ENCODE measurements around the gene UBR3.
"Not testable (repeated sequence)": the region's sequence is repeated elsewhere in the genome, so short reads cannot be mapped to it uniquely, and the experiment has no call there.

Gene UBR3

DNA sequence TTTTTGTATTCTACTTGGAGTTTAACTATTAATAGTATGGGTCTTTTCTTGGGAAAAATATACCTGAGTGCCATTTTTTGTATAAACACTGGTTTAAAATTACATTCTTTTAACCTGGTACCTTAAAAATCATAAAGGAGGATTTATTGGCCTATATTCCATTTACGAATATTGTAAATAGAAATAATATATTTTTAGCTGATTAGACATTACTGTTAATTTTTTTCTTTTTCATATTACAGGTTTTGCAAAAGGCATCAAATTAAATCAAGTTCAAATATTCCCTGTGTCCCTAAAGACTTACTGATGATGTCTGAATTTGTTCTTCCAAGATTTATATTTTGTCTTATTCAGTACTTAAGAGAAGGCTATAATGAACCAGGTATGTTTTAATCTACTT lies 44.7 kb downstream of the UBR3 start:
- no peak for DNase-seq

DNA sequence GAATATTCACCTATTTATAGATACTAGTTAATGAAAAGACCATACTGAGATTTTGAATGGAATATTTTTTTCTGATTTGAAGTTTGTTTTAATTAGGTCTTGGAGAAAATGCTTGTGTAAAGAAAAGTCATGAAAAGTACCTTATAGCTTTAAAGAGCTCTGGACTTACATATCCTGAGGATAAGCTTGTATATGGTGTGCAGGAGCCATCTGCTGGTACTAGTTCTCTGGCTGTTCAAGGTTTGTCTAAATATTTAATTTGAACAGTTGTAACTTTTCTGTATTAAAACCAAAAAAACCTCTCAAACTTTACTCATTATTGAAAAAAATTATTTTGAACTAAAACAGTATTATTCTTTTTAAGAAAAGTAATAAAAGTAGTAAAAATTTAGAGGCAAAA lies 50.1 kb downstream of the UBR3 start:
- DNase-seq, result no peak

DNA sequence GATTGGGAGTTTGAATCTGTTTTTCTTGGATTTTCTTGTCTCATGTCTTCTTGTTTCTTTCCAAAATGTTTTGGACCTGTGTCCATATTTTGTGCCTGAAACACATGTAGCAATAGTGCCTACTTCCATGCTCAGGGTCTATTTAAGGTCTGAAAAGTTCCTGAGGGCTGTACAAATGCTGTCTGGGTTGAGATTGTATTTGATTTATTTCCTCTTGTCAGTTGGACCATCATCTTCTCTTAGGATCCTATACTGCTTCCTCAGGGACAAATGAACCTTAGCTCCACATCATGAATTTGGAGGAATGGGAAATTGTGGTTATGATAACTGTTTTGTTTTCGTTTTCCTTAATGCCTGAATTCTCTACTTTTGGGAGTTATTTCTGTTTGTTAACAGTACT lies 59.9 kb downstream of the UBR3 start:
- DNase-seq, result no peak

DNA sequence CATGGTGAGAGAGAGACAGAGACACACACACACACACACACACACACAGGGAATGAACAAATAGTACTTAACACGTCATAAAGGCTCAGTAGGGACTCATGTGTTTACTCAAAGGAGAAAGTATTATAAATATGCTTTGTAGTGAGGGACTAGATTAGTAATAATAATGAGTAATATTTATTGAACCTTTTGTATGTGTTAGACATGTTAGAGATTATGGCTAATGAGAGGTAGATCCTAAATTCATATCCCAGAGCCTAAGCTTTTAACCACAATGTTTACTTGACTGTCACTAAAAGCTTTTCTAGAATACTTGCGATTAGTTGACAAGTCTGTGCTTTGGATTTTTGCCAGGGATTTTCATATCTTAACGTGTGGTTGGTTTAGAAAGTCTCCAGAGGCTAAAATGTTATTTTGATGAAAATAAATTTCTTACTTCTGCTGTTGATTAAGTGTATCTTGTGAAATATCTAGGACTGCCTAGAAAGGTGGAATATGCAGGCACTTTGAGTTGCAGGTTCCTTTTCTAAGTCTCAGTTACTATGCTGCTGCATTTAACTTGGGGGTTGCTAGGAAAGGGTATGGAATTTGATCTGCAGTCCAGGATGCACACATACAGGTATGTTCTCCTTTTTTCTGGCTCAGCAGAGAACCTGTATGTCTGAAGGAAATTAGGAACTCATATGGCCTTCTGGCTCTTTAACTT lies 64.5 kb downstream of the UBR3 start:
- peak; percentile 20 for DNase-seq

DNA sequence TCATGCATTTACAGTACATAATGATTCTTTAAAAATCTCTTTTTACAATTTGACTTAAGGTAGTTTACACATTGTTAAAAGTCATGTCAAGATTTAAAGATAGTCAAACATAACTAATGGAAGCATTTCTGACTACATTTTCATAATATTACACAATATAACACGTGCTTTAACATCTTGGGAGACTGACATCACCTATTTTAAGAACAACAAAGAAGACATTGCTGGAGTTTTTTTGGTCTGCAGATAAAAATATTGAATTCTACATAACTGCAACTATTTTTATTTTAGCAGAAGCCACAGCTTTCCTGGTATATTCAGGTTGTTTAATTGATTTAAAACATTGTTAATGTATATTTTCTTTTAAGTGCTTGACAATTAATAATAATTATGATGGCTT lies 65.7 kb downstream of the UBR3 start:
- no peak for DNase-seq

DNA sequence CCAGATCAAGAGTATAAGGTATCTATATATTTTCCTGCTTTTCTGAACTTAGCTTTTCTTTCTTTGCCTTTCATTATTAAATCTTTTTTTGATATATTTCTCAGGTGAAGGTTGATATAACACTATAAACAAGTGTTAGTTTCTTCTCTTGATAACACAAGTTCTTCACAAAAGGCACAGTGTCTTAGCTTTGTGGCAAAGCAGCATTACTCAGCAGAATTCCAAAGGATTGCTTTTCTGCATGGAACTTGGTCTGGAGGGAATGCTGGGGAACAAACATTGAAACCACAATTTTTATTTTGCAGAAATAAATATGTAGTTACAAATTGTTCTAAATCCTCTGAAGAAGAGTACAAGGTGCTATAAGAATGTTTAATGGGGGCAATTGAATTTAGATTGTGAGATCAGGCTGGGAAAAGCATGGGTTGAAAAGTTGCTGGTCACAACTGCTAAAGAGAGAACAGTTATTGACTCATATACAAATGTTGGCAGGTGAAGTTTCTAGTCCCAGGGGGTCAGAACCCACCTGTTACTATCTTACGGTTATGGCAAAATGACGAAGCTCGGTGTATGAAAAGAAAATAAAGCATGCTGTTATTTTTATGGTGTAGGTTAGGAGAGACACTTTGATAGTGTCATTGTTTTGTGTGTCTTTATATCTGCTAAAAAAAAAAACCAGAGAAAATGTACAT lies 68.2 kb downstream of the UBR3 start:
- DNase-seq, result no peak

DNA sequence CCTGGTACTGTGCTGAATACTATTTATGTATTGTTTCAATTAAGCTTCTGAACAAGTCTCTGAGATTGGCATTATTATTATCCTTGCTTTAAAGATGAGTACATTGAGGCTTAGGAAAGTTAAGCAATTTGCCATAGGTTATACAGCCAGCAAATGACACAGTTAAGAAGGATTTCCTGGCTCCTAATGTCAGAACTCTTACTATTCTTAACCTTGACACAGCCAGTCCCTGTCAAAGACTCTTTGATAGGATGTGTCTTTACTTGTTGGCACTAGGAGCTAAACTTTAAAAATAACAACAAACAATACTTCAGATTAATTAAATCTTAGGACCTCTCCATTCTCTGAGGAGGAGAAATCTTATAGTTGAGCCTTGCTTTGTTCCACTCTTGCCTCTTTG lies 70.6 kb downstream of the UBR3 start:
- DNase-seq, result no peak

DNA sequence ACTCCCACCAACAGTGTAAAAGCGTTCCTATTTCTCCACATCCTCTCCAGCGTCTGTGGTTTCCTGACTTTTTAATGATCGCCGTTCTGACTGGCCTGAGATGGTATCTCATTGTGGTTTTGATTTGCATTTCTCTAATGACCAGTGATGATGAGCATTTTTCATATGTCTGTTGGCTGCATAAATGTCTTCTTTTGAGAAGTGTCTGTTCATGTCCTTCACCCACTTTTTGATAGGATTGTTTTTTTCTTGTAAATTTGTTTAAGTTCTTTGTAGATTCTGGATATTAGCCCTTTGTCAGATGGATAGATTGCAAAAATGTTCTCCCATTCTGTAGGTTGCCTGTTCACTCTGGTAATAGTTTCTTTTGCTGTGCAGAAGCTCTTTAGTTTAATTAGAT lies 72.8 kb downstream of the UBR3 start:
- DNase-seq, result not testable (repeated sequence)

DNA sequence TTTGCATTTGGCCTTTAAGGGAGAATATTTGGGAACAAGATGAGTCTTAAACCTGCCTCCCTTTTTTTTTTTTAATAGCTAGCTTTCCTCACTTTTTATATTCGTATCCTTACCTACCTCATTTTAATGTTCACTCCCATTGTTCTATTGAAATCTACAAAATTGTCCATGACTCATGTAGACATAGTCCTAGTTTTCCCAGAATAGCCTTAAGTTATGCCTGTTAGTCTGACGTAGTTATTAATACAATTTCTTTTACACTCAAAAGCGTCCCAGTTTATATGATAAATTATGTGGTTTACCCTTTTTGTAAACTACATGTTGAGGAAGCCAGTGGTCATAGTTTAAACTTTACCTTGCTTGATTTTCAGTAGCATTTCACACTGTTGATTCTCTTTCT lies 73.4 kb downstream of the UBR3 start:
- DNase-seq, result no peak

DNA sequence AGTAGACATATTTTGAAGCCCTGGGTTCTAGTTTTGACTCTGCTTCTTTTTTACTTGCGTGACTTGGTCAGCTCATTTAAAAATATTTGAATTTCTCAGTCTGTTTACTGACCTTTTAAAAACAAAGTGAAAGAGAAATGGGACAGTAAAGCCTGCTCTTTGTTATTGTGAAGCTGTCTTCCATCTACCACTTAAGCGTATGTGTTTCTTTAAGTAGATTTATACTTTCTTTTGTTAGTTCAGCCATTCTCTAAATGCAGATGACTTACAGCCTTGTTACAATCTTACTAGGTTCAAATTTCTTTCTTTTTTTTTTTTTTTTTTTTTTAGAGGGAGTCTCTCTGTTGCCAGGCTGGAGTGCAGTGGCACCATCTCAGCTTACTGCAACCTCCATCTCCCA lies 79.5 kb downstream of the UBR3 start:
- DNase-seq, result no peak

DNA sequence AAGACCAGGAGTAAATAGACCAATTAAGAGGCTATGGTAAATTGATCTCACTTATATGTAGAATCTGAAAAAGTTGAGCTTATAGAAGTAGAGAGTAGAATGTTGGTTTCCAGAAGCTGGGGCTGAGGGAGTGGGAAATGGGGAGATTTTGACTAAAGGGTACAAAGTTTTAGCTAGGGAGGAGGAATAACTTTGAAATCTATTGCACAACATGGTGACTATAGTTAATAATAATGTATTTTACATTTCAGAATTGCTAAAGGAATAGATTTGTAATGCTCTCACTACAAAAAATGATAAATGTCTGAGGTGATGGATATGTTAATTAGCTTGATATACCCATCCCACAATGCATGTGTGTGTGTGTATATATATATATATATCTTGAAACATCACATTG lies 82.1 kb downstream of the UBR3 start:
- DNase-seq, result no peak

DNA sequence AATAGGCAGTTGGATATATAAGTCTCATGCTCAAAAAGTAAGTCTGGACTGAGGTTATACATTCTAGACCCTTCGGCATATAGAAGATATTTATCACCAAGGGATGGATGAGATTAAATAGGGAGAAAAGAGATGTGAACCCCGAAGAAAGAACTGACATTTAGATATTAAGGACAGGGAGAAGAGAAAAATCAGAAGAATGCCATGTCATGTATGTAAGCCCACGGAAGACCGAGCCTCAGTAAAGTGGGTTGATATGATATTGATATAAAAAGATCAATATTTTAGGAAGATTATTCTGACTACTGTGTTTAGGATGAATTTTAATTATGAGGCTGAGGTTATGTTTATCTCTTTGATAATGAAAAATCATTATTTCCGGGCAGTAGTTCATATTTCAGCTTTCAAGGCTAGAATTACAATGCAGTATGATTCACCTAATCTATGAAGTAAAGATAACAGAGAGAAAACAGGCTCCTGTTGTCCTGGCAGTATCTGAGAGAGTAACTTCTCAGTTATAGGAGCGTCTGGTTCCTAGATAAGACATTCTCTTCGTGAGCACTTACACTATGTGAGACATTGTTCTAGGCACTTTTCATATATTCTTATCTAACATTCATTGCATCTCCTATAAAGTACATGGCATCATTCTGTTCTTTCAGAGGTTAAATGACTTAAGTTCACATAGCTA lies 83.0 kb downstream of the UBR3 start:
- no peak for DNase-seq

DNA sequence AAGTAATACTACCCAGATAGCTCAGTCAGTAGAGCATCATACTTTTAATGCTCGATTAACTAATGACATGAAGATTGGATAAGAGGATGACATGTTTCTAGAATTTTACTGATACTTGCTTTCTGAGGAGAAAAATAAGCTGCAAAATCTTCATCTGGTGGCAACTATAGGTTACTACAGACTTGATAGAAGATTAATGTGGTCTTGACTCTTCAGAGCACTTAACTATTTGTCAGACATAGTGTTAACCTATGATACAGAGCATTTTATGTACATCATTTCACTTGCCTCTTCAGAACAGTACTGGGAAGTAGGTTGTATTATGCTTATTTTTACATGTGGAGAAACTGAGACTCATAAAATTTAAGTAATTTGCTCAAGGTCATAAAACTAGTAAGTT lies 83.9 kb downstream of the UBR3 start:
- no peak for DNase-seq

DNA sequence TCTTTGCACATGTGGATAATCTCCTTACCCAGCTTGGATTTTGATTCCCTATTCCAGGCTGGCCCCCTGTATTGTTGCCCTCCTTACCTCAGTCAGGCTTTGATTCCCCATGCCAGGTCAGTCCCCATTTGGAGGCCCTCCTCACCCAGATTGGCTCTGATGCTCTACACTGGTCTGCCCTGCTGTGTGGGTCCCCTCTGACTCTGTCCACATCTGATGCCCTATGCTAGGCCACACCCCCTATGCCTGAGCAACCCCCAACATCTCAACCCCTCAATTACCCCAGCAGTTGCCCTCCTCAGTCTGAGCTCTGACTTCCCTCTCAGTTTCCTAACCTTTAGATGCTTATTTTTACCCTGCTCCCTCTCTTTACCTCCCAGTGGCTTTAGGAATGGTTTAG lies 89.4 kb downstream of the UBR3 start:
- no peak for DNase-seq

DNA sequence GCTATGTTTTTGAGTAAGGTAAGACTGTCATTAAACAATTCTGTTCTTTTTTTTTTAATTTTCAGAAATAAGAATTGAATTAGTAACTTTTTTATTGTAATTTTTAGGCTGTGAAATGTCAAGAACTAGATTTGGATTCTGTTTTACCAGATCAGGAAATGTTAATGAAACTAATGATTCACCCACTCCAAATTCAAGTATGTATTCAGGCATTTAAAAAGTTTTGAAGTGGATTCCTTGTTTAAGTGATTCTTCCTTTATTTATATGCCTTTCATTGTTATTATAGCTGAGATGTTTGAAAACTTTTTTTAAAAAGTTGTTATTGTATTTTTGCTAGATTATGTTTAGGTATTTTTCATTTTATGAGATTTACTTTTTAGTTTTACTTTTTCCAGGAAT lies 96.7 kb downstream of the UBR3 start:
- no peak for DNase-seq

DNA sequence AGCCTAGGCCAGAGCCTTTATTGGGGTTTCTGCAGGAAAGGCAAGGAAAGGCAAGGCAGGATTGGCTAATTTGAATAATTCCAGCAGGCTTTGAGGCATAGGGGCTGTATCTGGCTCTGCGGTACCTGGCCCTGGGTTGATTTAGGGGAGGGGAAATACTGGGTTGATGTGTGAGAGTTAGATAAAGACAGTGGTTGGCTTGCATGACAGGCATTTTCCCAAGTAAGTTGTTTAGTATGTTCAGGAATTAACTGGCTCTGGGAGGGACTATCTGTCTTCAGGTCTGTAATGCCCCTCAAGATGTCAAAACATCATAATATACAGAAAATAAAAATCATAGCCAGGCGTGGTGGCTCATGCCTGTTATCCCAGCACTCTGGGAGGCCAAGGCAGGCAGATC lies 98.7 kb downstream of the UBR3 start:
- DNase-seq, result no peak

DNA sequence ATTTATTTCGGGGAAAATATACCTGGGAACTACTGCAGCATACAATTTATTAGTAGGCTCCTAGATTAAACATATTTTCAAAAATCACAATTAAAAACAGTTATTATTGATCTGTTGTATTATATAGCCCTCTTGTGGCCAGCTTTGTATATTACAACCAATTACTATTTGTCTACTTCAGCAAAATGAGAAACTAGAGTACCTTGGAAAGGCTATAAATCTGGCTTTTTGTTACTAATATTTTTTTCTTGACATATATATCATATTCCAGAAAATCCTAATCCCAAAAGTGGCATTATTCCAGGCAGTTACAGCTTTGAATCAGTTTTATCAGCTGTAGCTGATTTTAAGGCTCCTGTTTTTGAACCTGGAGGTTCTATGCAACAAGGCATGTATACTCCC lies 101.2 kb downstream of the UBR3 start:
- DNase-seq, result peak; percentile 11

DNA sequence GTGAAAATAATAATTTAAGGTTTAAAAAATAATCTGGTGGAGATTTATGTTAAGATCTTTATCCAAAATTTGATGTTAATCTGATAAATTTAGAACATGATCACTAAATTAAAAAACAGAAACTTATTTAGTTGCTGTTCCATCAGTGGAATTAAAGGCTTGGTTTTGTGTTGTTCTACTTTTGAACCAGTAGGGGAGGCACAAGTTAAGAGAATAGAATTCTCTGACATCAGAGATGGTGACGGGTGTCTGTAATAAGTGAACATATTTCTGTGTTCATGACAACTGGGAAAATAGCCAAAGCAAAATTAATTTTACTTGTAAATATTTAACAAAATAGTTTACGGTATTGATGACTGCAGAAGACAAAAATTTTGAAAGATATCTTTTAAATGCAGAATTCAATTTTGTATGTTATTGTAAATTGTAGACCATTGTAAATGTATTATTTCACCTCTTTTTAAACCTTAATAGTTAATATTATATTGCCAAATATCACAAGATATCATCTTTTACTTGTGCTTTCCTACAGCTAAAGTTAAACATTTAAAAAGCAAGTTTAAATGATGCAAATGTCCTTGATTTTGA lies 106.0 kb downstream of the UBR3 start:
- DNase-seq, result peak; percentile 15

DNA sequence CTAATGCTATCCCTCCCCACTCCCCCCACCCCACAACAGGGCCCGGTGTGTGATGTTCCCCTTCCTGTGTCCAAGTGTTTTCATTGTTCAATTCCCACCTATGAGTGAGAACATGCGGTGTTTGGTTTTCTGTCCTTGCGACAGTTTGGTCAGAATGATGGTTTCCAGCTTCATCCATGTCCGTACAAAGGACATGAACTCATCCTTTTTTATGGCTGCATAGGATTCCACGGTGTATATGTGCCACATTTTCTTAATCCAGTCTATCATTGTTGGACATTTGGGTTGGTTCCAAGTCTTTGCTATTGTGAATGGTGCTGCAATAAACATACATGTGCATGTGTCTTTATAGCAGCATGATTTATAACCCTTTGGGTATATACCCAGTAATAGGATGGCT lies 109.4 kb downstream of the UBR3 start:
- DNase-seq, result not testable (repeated sequence)

DNA sequence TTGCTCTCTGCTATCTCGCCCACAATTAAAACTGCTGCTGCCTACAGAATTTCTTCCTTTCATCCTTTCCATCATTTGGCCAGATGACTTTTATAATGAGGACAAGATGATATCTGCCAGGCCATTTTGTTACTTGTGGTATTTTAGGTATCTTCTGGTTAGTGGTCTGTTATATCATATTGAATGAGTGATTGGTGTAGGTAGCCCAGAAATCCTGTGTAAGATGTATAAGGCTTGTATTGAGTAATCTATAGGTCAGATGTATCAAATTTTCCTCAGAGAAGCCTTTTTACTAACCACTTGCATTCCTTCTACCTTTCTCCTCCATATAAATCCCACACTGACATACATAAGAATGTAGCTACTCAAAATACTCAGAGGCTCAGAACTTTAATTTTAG lies 118.3 kb downstream of the UBR3 start:
- no peak for DNase-seq

DNA sequence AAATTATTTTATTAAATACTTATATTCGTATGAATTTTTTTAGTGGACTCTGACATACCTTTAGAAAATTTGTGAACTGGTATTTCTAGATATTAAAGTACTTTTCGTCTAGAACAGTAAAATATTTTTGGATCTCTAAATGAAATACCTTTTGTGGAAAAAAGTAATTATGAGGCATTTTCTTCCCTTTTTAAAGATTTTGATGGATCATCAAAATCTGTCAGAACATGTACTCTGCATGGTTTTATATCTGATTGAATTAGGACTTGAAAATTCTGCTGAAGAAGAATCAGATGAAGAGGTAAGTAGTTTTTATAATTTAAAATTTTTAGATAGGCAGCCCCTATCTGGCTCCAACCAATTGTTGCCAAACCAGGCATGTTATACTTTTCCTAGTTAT lies 118.8 kb downstream of the UBR3 start:
- DNase-seq, result no peak

DNA sequence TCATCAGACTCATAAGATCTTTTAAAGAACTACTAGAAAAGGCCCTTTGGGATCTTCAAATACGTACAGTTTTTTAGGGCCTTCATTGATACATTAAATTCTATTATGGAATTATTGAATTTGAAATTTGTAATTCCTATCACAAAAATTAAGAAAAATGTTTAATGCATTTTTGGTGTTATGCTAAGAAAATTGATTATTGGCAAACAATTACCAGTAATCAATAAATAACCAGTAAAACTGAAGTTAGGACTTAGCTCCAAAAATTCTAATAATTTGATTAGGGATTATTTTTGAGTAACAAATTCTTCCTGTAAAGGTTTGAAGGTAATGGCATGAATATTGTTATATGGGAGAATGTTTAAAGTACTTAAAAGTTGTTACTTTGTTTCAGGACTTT lies 119.3 kb downstream of the UBR3 start:
- DNase-seq, result no peak

DNA sequence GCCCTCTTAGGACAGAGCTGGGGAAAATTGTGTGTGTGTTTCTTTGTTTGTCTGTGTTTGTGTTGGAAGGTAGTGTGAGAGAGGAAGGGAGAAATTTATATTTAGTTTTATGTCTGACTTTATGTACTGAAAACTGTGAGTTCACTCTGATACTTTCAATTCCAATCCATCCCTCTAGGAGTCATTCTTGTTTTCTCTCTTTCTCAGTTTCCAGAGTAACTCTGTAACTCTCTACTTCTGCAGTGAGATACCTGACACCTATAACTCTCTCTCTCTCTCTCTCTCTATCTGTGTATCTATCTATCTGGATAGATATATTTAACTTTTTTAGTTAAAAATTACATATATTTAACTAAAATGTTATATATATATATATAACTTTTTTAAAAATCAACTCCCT lies 128.7 kb downstream of the UBR3 start:
- no peak for DNase-seq

DNA sequence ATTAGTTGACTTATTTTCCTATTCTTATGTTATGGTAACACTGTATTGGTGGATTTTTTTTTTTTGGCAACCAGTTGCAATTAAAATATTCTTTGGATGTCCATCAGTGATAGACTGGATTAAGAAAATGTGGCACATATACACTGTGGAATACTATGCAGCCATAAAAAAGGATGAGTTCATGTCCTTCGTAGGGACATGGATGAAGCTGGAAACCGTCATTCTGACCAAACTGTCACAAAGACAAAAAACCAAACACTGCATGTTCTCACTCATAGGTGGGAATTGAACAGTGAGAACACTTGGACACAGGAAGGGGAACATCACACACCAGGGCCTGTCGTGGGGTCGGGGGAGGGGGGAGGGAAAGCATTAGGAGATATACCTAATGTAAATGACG lies 130.0 kb downstream of the UBR3 start:
- DNase-seq, result not testable (repeated sequence)
